22Rv1 (cell line): ENCODE data around the gene APBA2.

Experiments used
- H3K27ac ChIP-seq: fragments of 450-650 bp; 2 replicates; pipeline ENCODE4 v1.5.1; 2017
- CTCF ChIP-seq: fragments of 450-650 bp; IDR thresholded peaks from 2 replicates; pipeline ENCODE4 v1.5.1; 2017; ENCODE audit warnings: mild to moderate bottlenecking
- ZFX ChIP-seq: fragments of 450-650 bp; IDR thresholded peaks from 2 replicates; pipeline ENCODE4 v1.6.1; 2017; ENCODE audit warnings: antibody characterized with exemption, borderline replicate concordance

The APBA2 gene

GRCh38 chr15:29061746-29062145, 176.0 kb downstream of the APBA2 start:
- TF ChIP-seq CTCF (no peak), ZFX (no peak)

GRCh38 chr15:29062179-29062591, 176.4 kb downstream of the APBA2 start:
- H3K27ac ChIP-seq = no peak overlapping the region
- no peak for TF ChIP-seq ZFX
- TF ChIP-seq CTCF = no peak

More at GRCh38 chr15:29061746-29062145, 176.0 kb downstream of the APBA2 start:
- no peak overlapping the region for H3K27ac ChIP-seq

GRCh38 chr15:29062626-29063025, 176.9 kb downstream of the APBA2 start:
- no peak overlapping the region for H3K27ac ChIP-seq
- TF ChIP-seq CTCF = no peak

GRCh38 chr15:29063646-29064045, 177.9 kb downstream of the APBA2 start:
- TF ChIP-seq ZFX (no peak), CTCF (no peak)
- H3K27ac ChIP-seq = no peak overlapping the region

GRCh38 chr15:29064290-29064689, 178.5 kb downstream of the APBA2 start:
- TF ChIP-seq ZFX = no peak
- H3K27ac ChIP-seq = no peak overlapping the region

- TF ChIP-seq CTCF (no peak), ZFX (no peak)
These were observed 179.0 kb downstream of the APBA2 start for GRCh38 chr15:29064731-29065130.

GRCh38 chr15:29065571-29065970, 179.8 kb downstream of the APBA2 start:
- no peak for TF ChIP-seq ZFX
- no peak for TF ChIP-seq CTCF
- H3K27ac ChIP-seq = no peak overlapping the region

More at GRCh38 chr15:29064731-29065130, 179.0 kb downstream of the APBA2 start:
- H3K27ac ChIP-seq = no peak overlapping the region

GRCh38 chr15:29066310-29066709, 180.5 kb downstream of the APBA2 start:
- H3K27ac ChIP-seq = no peak overlapping the region
- TF ChIP-seq CTCF = no peak
